Astrocyte (in vitro differentiated cells and primary cell): Measurements from ENCODE around the gene MADD. TPM values are rescaled to one million over a fixed set of nuclear protein-coding genes. Genes with fewer than 3 reads are reported as not detected.
"Not testable (repeated sequence)": the region's sequence is repeated elsewhere in the genome, so short reads cannot be mapped to it uniquely, and the experiment has no call there.

Experiments used
- DNase-seq: peaks from one replicate; pipeline ENCODE4 v3.0.0-alpha.2; 2010; ENCODE audit warnings: low read depth
- FAIRE-seq: peaks from 2 replicates; lab custom pipeline; 2011; peaks lifted over from hg19 to GRCh38; lab: Jason Lieb, UNC
- H2AFZ ChIP-seq: 2 replicates; pipeline ENCODE4 v1.6.0; 2012; ENCODE audit warnings: low read depth, low read length, inconsistent platforms
- H3K27ac ChIP-seq: 2 replicates; pipeline ENCODE4 v1.5.1; 2011; ENCODE audit warnings: low read depth, low read length, inconsistent platforms
- H3K27me3 ChIP-seq: 2 replicates; pipeline ENCODE4 v1.6.0; 2011; ENCODE audit warnings: low read length, inconsistent platforms; ENCODE audit not compliant: insufficient read depth
- H3K36me3 ChIP-seq: 2 replicates; pipeline ENCODE4 v1.5.1; 2011; ENCODE audit warnings: low read length, inconsistent platforms; ENCODE audit not compliant: insufficient read depth
- H3K4me1 ChIP-seq: 2 replicates; pipeline ENCODE4 v1.5.1; 2011; ENCODE audit warnings: low read length, inconsistent platforms; ENCODE audit not compliant: insufficient read depth
- H3K4me2 ChIP-seq: 2 replicates; pipeline ENCODE4 v1.6.0; 2012; ENCODE audit warnings: low read length, inconsistent platforms
- H3K4me3 ChIP-seq: 2 replicates; pipeline ENCODE4 v1.5.1; 2011; ENCODE audit warnings: low read depth, mild to moderate bottlenecking, low read length, inconsistent platforms; ENCODE audit not compliant: insufficient read depth
- H3K79me2 ChIP-seq: 2 replicates; pipeline ENCODE4 v1.6.0; 2012; ENCODE audit warnings: mild to moderate bottlenecking, low read length, inconsistent platforms; ENCODE audit not compliant: insufficient read depth
- H3K9ac ChIP-seq: 2 replicates; pipeline ENCODE4 v1.6.0; 2012; ENCODE audit warnings: mild to moderate bottlenecking, low read length, inconsistent platforms
- H3K9me3 ChIP-seq: 2 replicates; pipeline ENCODE4 v1.5.1; 2012; ENCODE audit warnings: low read depth, mild to moderate bottlenecking, low read length, inconsistent platforms; ENCODE audit not compliant: insufficient read depth
- H4K20me1 ChIP-seq: 2 replicates; pipeline ENCODE4 v1.6.0; 2012; ENCODE audit warnings: low read length, inconsistent platforms; ENCODE audit not compliant: insufficient read depth
- H3K27ac Mint-ChIP-seq: one replicate; pipeline ENCODE4 v1.8.0; 2021; ENCODE audit warnings: mild to moderate bottlenecking, mixed read lengths; ENCODE audit not compliant: unreplicated experiment
- H3K27me3 Mint-ChIP-seq: one replicate; pipeline ENCODE4 v1.8.0; 2021; ENCODE audit warnings: low read depth, mixed read lengths; ENCODE audit not compliant: unreplicated experiment
- H3K36me3 Mint-ChIP-seq: one replicate; pipeline ENCODE4 v1.8.0; 2021; ENCODE audit warnings: low read depth, mixed read lengths; ENCODE audit not compliant: unreplicated experiment
- H3K4me1 Mint-ChIP-seq: one replicate; pipeline ENCODE4 v1.8.0; 2021; ENCODE audit warnings: low read depth, mixed read lengths; ENCODE audit not compliant: unreplicated experiment
- H3K4me3 Mint-ChIP-seq: one replicate; pipeline ENCODE4 v1.8.0; 2021; ENCODE audit warnings: mild to moderate bottlenecking, moderate library complexity, mixed read lengths; ENCODE audit not compliant: unreplicated experiment
- H3K9me3 Mint-ChIP-seq: one replicate; pipeline ENCODE4 v1.8.0; 2021; ENCODE audit warnings: mild to moderate bottlenecking, mixed read lengths; ENCODE audit not compliant: unreplicated experiment
- EZH2 ChIP-seq: IDR thresholded peaks from 2 replicates; pipeline ENCODE4 v1.6.1; 2012; ENCODE audit warnings: mild to moderate bottlenecking, low read length, inconsistent platforms; ENCODE audit not compliant: insufficient read depth
- total RNA-seq: library from RNA; stranded (reverse); gene quantifications from 2 replicates; pipeline ENCODE4 v1.2.1, GENCODE V29; 2021
- TF ChIP-seq, protein P1 (sequence below): IDR thresholded peaks from 2 replicates; pipeline ENCODE4 v1.5.1; 2011; ENCODE audit warnings: low read depth, mild to moderate bottlenecking, inconsistent platforms, low read length, moderate library complexity; ENCODE audit not compliant: insufficient read depth

The MADD gene
- total RNA-seq, 1 donor from 2014 or later, result 22.9 TPM

DNA sequence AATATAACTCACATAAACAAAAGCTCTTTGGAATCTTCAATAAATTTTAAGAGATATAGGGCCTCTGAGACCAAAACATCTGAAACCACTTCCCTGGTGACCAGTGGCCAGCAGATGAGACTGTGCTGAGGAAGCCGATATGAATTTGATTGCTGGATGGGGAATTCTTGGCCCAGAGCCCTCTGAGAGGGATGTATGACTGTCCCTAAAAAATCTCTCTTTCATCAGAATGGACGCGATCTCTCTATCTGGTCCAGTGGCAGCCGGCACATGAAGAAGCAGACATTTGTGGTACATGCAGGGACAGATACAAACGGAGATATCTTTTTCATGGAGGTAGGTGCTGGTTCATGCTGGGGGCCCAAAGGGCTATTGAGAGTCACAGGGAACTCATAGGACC is 45.1 kb downstream of the MADD start:
- Mint-ChIP-seq H3K27me3 (no peaks in the 10 kb centered on the region), H3K4me3 (no peak overlapping the region), H3K9me3 (no peaks in the 10 kb centered on the region), H3K4me1 (no peaks in the 10 kb centered on the region), H3K27ac (no peak overlapping the region), H3K36me3 (peaks cover 10% of the 10 kb centered on the region)
- TF ChIP-seq EZH2, result no peak
- TF ChIP-seq, protein P1, sequence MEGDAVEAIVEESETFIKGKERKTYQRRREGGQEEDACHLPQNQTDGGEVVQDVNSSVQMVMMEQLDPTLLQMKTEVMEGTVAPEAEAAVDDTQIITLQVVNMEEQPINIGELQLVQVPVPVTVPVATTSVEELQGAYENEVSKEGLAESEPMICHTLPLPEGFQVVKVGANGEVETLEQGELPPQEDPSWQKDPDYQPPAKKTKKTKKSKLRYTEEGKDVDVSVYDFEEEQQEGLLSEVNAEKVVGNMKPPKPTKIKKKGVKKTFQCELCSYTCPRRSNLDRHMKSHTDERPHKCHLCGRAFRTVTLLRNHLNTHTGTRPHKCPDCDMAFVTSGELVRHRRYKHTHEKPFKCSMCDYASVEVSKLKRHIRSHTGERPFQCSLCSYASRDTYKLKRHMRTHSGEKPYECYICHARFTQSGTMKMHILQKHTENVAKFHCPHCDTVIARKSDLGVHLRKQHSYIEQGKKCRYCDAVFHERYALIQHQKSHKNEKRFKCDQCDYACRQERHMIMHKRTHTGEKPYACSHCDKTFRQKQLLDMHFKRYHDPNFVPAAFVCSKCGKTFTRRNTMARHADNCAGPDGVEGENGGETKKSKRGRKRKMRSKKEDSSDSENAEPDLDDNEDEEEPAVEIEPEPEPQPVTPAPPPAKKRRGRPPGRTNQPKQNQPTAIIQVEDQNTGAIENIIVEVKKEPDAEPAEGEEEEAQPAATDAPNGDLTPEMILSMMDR, result no peak
- H3K9ac ChIP-seq, result no peak overlapping the region
- no peaks in the 10 kb centered on the region for H3K4me1 ChIP-seq
- FAIRE-seq, result no peak
- no peak overlapping the region for H3K27ac ChIP-seq
- no peaks in the 10 kb centered on the region for H3K79me2 ChIP-seq
- no peak for DNase-seq
- H3K4me2 ChIP-seq, result no peak overlapping the region
- no peak overlapping the region for H2AFZ ChIP-seq
- no peak overlapping the region for H3K4me3 ChIP-seq
- H3K9me3 ChIP-seq, result no peaks in the 10 kb centered on the region
- H4K20me1 ChIP-seq, result no peaks in the 10 kb centered on the region
- H3K27me3 ChIP-seq, result no peaks in the 10 kb centered on the region
- peaks cover 20% of the 10 kb centered on the region for H3K36me3 ChIP-seq

DNA sequence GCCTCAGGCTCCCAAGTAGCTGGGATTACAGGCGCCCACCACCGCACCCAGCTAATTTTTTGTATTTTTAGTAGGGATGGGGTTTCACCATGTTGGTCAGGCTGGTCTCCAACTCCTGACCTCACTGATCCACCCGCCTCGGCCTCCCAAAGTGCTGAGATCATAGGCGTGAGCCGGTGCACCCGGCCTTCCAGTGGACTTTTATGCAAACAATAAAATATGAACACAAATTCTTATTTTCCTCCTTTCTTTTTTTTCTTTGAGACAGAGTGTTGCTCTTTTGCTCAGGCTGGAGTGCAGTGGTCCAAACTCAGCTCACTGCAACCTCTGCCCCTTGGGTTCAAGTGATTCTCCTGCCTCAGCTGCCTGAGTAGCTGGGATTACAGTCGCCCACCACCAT is 46.6 kb downstream of the MADD start:
- H3K9me3 Mint-ChIP-seq, H4K20me1 ChIP-seq, H2AFZ ChIP-seq, FAIRE-seq, H3K27me3 ChIP-seq, H3K4me1 Mint-ChIP-seq, H3K36me3 Mint-ChIP-seq, H3K9ac ChIP-seq, DNase-seq, H3K4me3 ChIP-seq, H3K4me1 ChIP-seq, H3K4me2 ChIP-seq, H3K4me3 Mint-ChIP-seq, H3K27ac ChIP-seq, H3K27ac Mint-ChIP-seq, H3K79me2 ChIP-seq, H3K27me3 Mint-ChIP-seq, H3K9me3 ChIP-seq: not testable (repeated sequence)
- H3K36me3 ChIP-seq, result peaks cover 13% of the 10 kb centered on the region

DNA sequence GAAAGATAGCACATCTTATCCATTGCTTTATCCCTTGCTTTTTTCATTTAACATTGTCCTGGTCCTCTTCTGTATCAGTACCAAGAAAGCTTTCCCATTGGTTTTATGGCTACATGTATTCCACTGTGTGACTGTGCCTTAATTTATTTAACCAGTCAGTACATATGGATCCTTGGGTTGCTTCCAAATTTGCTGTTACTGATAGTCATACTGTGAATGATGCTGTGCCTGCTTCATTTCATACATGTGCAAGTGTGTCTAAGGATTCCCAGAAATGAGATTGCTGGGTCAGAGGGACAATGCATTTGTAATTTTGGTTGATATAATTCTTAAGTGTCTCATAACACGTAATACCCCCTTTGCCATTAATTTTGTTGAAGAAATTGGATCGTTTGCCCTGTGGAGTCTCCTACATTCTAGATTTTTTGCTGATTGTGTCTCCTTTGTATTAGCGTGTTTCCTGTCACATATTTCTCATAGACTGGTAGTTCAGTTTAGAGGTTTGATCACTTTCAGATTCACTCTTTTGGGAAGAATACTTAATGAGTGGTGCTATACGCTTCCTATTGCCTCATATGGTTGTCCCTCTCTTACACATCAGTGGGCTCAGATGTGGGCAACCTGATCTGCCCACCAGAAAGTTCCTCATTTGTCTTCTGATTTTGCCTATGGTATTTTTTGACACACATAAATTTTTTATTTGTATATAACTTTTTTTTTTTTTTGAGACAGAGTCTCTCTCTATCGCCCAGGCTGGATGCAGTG is 47.3 kb downstream of the MADD start:
- Mint-ChIP-seq H3K27me3 (no peaks in the 10 kb centered on the region), H3K36me3 (peaks cover 1% of the 10 kb centered on the region), H3K9me3 (no peaks in the 10 kb centered on the region), H3K27ac (no peak overlapping the region), H3K4me3 (no peak overlapping the region), H3K4me1 (no peaks in the 10 kb centered on the region)
- H2AFZ ChIP-seq, result no peak overlapping the region
- H3K27ac ChIP-seq, result no peak overlapping the region
- H3K9ac ChIP-seq, result no peak overlapping the region
- H3K4me1 ChIP-seq, result no peaks in the 10 kb centered on the region
- no peaks in the 10 kb centered on the region for H3K9me3 ChIP-seq
- DNase-seq (no peak), FAIRE-seq (no peak)
- TF ChIP-seq EZH2, result no peak
- TF ChIP-seq, protein P1, result no peak
- H3K36me3 ChIP-seq, result peaks cover 8% of the 10 kb centered on the region
- no peak overlapping the region for H3K4me2 ChIP-seq
- no peak overlapping the region for H3K4me3 ChIP-seq
- no peaks in the 10 kb centered on the region for H4K20me1 ChIP-seq
- H3K27me3 ChIP-seq, result no peaks in the 10 kb centered on the region
- H3K79me2 ChIP-seq, result no peaks in the 10 kb centered on the region
